SK-MEL-5 (cell line): Measurements from ENCODE around the gene PRAMEF25. TPM values are rescaled to one million over a fixed set of nuclear protein-coding genes. Genes with fewer than 3 reads are reported as not detected.
"Not testable (repeated sequence)": the region's sequence is repeated elsewhere in the genome, so short reads cannot be mapped to it uniquely, and the experiment has no call there.

Experiments used
- DNase-seq: peaks from one replicate; pipeline ENCODE4 v3.0.0-alpha.2; 2016; ENCODE audit warnings: low read depth, low spot score
- in situ Hi-C: cut with HindIII; loops from 2 replicates; pipeline ENCODE4 v1.10.0; 2016; ENCODE audit warnings: low sequenced_read_pairs, high pct_unique_total_duplicates, low pct_unique_long_range_greater_than_20kb
- polyA plus RNA-seq, 2 experiments: library from polyadenylated mRNA; depleted of rRNA; stranded (reverse); fragments of >200 nt; gene quantifications; 2 replicates each; pipeline ENCODE4 v1.2.3, GENCODE V29; 2015
- total RNA-seq: library from RNA; depleted of rRNA; stranded (reverse); fragments of >200 nt; shearing (Covaris generic); gene quantifications from 2 replicates; pipeline ENCODE4 v1.2.3, GENCODE V29; 2014; rRNA removed

The PRAMEF25 gene
- not detected in 2 replicates for total RNA-seq
- polyA plus RNA-seq (2015; cell fraction: cytosol; rRNA removed), result not detected in 2 replicates
- not detected in 2 replicates for polyA plus RNA-seq (2015; cell fraction: nucleus; rRNA removed)

- in situ Hi-C loops, DNase-seq: not testable (repeated sequence)
Measured at GRCh38 chr1:13070474-13070873, at the start of gene PRAMEF25. TSS of gene PRAMEF25 (plus strand) at chr1:13070774. CDS start at chr1:13073694, 2,920 bp downstream.

GRCh38 chr1:13056475-13056874 is 14.1 kb upstream of the PRAMEF25 start, which contains the start of gene PRAMEF27:
TSS of gene PRAMEF27 (minus strand) at chr1:13056575. CDS start at chr1:13053659, 2,916 bp downstream.
- DNase-seq, in situ Hi-C loops: not testable (repeated sequence)

- in situ Hi-C loops, DNase-seq: not testable (repeated sequence)
Measured at GRCh38 chr1:13116754-13117153, 46.2 kb downstream of the PRAMEF25 start, which contains the start of gene HNRNPCL2. TSS of gene HNRNPCL2 (minus strand) at chr1:13116854. CDS start at chr1:13116400, 454 bp downstream.

Other genes starting within 250 kb of the PRAMEF25 start
- gene PRAMEF11, start 239.4 kb upstream of the PRAMEF25 start, total RNA-seq, result not detected in 2 replicates
- not detected in 2 replicates for gene HNRNPCL1, start 222.1 kb upstream of the PRAMEF25 start, total RNA-seq
- gene PRAMEF2, start 213.7 kb upstream of the PRAMEF25 start, total RNA-seq, result not detected in 2 replicates
- gene PRAMEF4, start 184.6 kb upstream of the PRAMEF25 start, total RNA-seq, result not detected in 2 replicates
- not detected in 2 replicates for gene PRAMEF10, start 172.5 kb upstream of the PRAMEF25 start, total RNA-seq
- not detected in 2 replicates for gene PRAMEF7, start 154.2 kb upstream of the PRAMEF25 start, total RNA-seq
- not detected in 2 replicates for gene PRAMEF6, start 123.2 kb upstream of the PRAMEF25 start, total RNA-seq
- gene PRAMEF27, start 14.2 kb upstream of the PRAMEF25 start, total RNA-seq, result not detected in 2 replicates
- gene HNRNPCL3, start 10.0 kb upstream of the PRAMEF25 start, total RNA-seq, result not detected in 2 replicates
- gene HNRNPCL2, start 46.1 kb downstream of the PRAMEF25 start, total RNA-seq, result not detected in 2 replicates
- gene PRAMEF26, start 85.2 kb downstream of the PRAMEF25 start, total RNA-seq, result not detected in 2 replicates
- not detected in 2 replicates for gene HNRNPCL4, start 94.9 kb downstream of the PRAMEF25 start, total RNA-seq
- not detected in 2 replicates for gene PRAMEF9, start 101.1 kb downstream of the PRAMEF25 start, total RNA-seq
- gene PRAMEF13, start 130.6 kb downstream of the PRAMEF25 start, total RNA-seq, result not detected in 2 replicates
- gene PRAMEF18, start 155.4 kb downstream of the PRAMEF25 start, total RNA-seq, result not detected in 2 replicates
- gene PRAMEF5, start 183.4 kb downstream of the PRAMEF25 start, total RNA-seq, result not detected in 2 replicates
- not detected in 2 replicates for gene PRAMEF8, start 214.4 kb downstream of the PRAMEF25 start, total RNA-seq
- gene PRAMEF33, start 232.8 kb downstream of the PRAMEF25 start, total RNA-seq, result not detected in 2 replicates
- not detected in 2 replicates for gene PRAMEF15, start 244.8 kb downstream of the PRAMEF25 start, total RNA-seq